GM12878 (cell line): ENCODE measurements around the gene CFLAR. TPM values are rescaled to one million over a fixed set of nuclear protein-coding genes. Genes with fewer than 3 reads are reported as not detected.
"Not testable (repeated sequence)": the region's sequence is repeated elsewhere in the genome, so short reads cannot be mapped to it uniquely, and the experiment has no call there.

Experiments
- ATAC-seq: fragments of 200-7000 bp; cut with Tn5 transposase; 3 replicates; pipeline ENCODE4 v1.9.1; 2020; ENCODE audit warnings: mild to moderate bottlenecking, moderate library complexity
- BruUV-seq: library from RNA; stranded (reverse); fragments of 400-500 nt; replicated peaks from 2 replicates; lab custom pipeline; 2021; lab: Mats Ljungman, UMichigan
- CTCF ChIA-PET: fragments of 300-600 bp; sonication (Branson Sonifier 250); formaldehyde crosslinking; extraction: SDS; loops from one replicate; lab custom pipeline; 2021; ENCODE audit warnings: inconsistent platforms; lab: Yijun Ruan, JAX
- POLR2A ChIA-PET: fragments of 350-600 bp; formaldehyde crosslinking; extraction: SDS; loops from one replicate; lab custom pipeline; 2021; ENCODE audit warnings: inconsistent platforms; lab: Charles Lee
- RAD21 ChIA-PET: fragments of 300-600 bp; sonication (Branson Sonifier 250); formaldehyde crosslinking; loops from one replicate; lab custom pipeline; 2023; ENCODE audit warnings: antibody characterized with exemption; ENCODE audit not compliant: unreplicated experiment; lab: Charles Lee
- SMC1A ChIA-PET: fragments of 300-600 bp; sonication (Branson Sonifier 250); formaldehyde crosslinking; loops from one replicate; lab custom pipeline; 2023; ENCODE audit not compliant: unreplicated experiment, uncharacterized antibody; lab: Charles Lee
- DNase-seq: peaks from one replicate; pipeline ENCODE4 v3.0.0-alpha.2; 2011; ENCODE audit warnings: low read depth, low spot score
- FAIRE-seq: peaks from 3 replicates; lab custom pipeline; 2011; peaks lifted over from hg19 to GRCh38; lab: Jason Lieb, UNC
- H2AFZ ChIP-seq: 2 replicates; pipeline ENCODE4 v1.6.0; 2011; ENCODE audit warnings: low read depth, low read length, control low read depth; ENCODE audit not compliant: control insufficient read depth
- H3K27ac ChIP-seq: 2 replicates; pipeline ENCODE4 v1.5.1; 2011; ENCODE audit warnings: control low read depth; ENCODE audit not compliant: control insufficient read depth, insufficient read depth
- H3K27me3 ChIP-seq, 2 experiments: replicated peaks in 1 of 2; 2 replicates each; pipeline versions ENCODE4 v1.6.0 to v1.6.1; 2011; ENCODE audit warnings: low read length in 1 of 2; ENCODE audit not compliant: control insufficient read depth in 2 of 2, insufficient read depth in 2 of 2
- H3K36me3 ChIP-seq, 2 experiments: 2 replicates each; pipeline ENCODE4 v1.5.1; 2011; ENCODE audit warnings: low read length in 1 of 2; ENCODE audit not compliant: control insufficient read depth in 2 of 2, insufficient read depth in 2 of 2
- H3K4me1 ChIP-seq: 2 replicates; pipeline ENCODE4 v1.6.1; 2011; ENCODE audit warnings: mild to moderate bottlenecking, low read length, moderate library complexity, mixed read lengths; ENCODE audit not compliant: control insufficient read depth, insufficient read depth
- H3K4me2 ChIP-seq: 2 replicates; pipeline ENCODE4 v1.6.0; 2011; ENCODE audit warnings: control low read depth; ENCODE audit not compliant: control insufficient read depth, insufficient read depth
- H3K4me3 ChIP-seq: fragments of 200-600 bp; sonication (generic); 2 replicates; pipeline ENCODE4 v1.5.1; 2016
- H3K79me2 ChIP-seq: 2 replicates; pipeline ENCODE4 v1.6.0; 2011; ENCODE audit warnings: low read length; ENCODE audit not compliant: control insufficient read depth, insufficient read depth
- H3K9ac ChIP-seq: 2 replicates; pipeline ENCODE4 v1.8.0; 2011; ENCODE audit warnings: low read length, control low read depth, mixed read lengths; ENCODE audit not compliant: control insufficient read depth, insufficient read depth
- H3K9me3 ChIP-seq: replicated peaks from 3 replicates; pipeline ENCODE4 v1.5.1; 2011; ENCODE audit warnings: mild to moderate bottlenecking, low read length; ENCODE audit not compliant: control insufficient read depth, insufficient read depth
- H4K20me1 ChIP-seq: 2 replicates; pipeline ENCODE4 v1.6.0; 2011; ENCODE audit not compliant: control insufficient read depth, insufficient read depth
- BHLHE40 ChIP-seq, 2 experiments: fragments of 450-650 bp in 1 of 2; IDR thresholded peaks; 2 replicates each; pipeline ENCODE4 v1.6.1; 2011 to 2017; ENCODE audit warnings: low read depth in 2 of 2, borderline replicate concordance in 1 of 2, improper control_type of control experiment in 1 of 2, low read length in 1 of 2, mild to moderate bottlenecking in 1 of 2
- CREM ChIP-seq: IDR thresholded peaks from 2 replicates; pipeline ENCODE4 v1.6.1; 2014; ENCODE audit warnings: antibody characterized with exemption, low read depth
- IKZF2 ChIP-seq, 2 experiments: fragments of 450-650 bp; IDR thresholded peaks; 2 replicates each; pipeline ENCODE4 v1.6.1; 2017; ENCODE audit warnings: mild to moderate bottlenecking in 2 of 2, moderate library complexity in 2 of 2
- PAX5 ChIP-seq: IDR thresholded peaks from 2 replicates; pipeline ENCODE4 v1.6.1; 2011; ENCODE audit warnings: low read depth, low read length, borderline replicate concordance
- RAD21 ChIP-seq: IDR thresholded peaks from 2 replicates; pipeline ENCODE4 v1.6.1; 2011; ENCODE audit warnings: mild to moderate bottlenecking, low read depth, low read length, moderate library complexity; ENCODE audit not compliant: insufficient read depth
- SIX5 ChIP-seq: IDR thresholded peaks from 2 replicates; pipeline ENCODE4 v1.6.1; 2011; ENCODE audit warnings: mild to moderate bottlenecking, low read depth, low read length, moderate library complexity; ENCODE audit not compliant: severe bottlenecking
- ZNF274 ChIP-seq: IDR thresholded peaks from one replicate; pipeline ENCODE4 v1.8.0; 2011; ENCODE audit not compliant: insufficient read length, insufficient read depth
- ZZZ3 ChIP-seq: IDR thresholded peaks from 2 replicates; pipeline ENCODE4 v1.6.1; 2011; ENCODE audit warnings: low read depth; ENCODE audit not compliant: control insufficient read depth, insufficient read length
- WGBS: methylation state at CpG from one replicate; pipeline ENCODE4 v1.1.6; 2016; ENCODE audit warnings: low lambda C conversion rate; ENCODE audit not compliant: insufficient replicate concordance, insufficient coverage; ENCODE audit errors: missing lambda C conversion rate; 5-methylcytosine and 5-hydroxymethylcytosine counted together
- in situ Hi-C: fragments of 300-500 bp; cut with MboI; formaldehyde crosslinking; loops from 9 replicates; pipeline ENCODE4 v1.14.3; 2018; ENCODE audit warnings: mixed read lengths
- intact Hi-C: fragments of 100-400 bp; cut with micrococcal nuclease; formaldehyde crosslinking; loops from one replicate; pipeline ENCODE4 v1.14.2; 2022; ENCODE audit not compliant: unreplicated experiment
- polyA plus RNA-seq, 11 experiments: library from polyadenylated mRNA; depleted of rRNA in 4 of 11; unstranded in 6 of 11; stranded (reverse) in 5 of 11; fragments of >200 nt; fragmentation: Nextera tagmentation in 4 of 11; fragmentation: Illumina TruSeq in 1 of 11; extraction: Ambion mirVana in 4 of 11; extraction: Trizol in 1 of 11; gene quantifications; 1 replicate in 1 of 11; 2 replicates in 10 of 11; pipeline versions ENCODE4 v1.2.1 to v1.2.3, GENCODE V29; 2011 to 2016; ENCODE audit warnings: inconsistent platforms in 2 of 11, missing spikeins in 2 of 11, low read depth in 1 of 11
- total RNA-seq, 4 experiments: library from RNA; depleted of rRNA in 3 of 4; stranded (reverse); fragments of >200 nt in 3 of 4; fragmentation: Illumina TruSeq in 1 of 4; extraction: Trizol in 1 of 4; gene quantifications; 2 replicates each; pipeline versions ENCODE4 v1.2.1 to v1.2.3, GENCODE V29; 2013 to 2021
- TF ChIP-seq, protein P1 (sequence below): fragments of 450-650 bp; IDR thresholded peaks from 2 replicates; pipeline ENCODE4 v1.6.1; 2017; ENCODE audit warnings: low read depth, mild to moderate bottlenecking, moderate library complexity

CFLAR gene
- total and polyA plus RNA-seq, 10 of the 15 experiments (the other 5 are each of a cell fraction or from before 2014, with no cell fraction given): 80.6 to 181 (median 101) TPM

DNA sequence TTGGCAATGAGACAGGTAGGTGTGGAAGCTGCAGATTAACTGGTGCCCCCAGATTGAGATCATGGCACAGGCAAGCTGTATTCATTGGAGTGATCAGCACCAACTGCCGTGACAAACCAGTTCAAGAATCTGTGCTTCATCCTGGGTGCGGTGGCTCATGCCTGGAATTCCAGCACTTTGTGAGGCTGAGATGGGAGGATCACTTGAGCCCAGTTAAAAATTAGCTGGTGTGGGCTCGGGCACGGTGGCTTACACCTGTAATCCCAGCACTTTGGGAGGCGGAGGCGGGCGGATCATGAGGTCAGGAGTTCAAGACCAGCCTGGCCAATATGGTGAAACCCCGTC, 33.8 kb downstream of the CFLAR start:
- peaks cover 12 to 30% of the 10 kb centered on the region in 2 experiments for H3K36me3 ChIP-seq
- peaks cover 11% of the 10 kb centered on the region for H3K79me2 ChIP-seq
- H3K9me3 ChIP-seq, H4K20me1 ChIP-seq, in situ Hi-C loops, DNase-seq, H3K4me2 ChIP-seq, ATAC-seq, BruUV-seq, H2AFZ ChIP-seq, intact Hi-C loops, H3K27ac ChIP-seq, H3K9ac ChIP-seq, H3K4me1 ChIP-seq, H3K4me3 ChIP-seq, H3K27me3 ChIP-seq, FAIRE-seq: not testable (repeated sequence)
- ChIA-PET CTCF (interaction anchor here (1.0 to 2.1 kb wide), 3 partner anchors 8 to 187 kb away, joined by 4 to 10 read pairs (median 4); partner anchors contain the start of gene ORC2), RAD21 (interaction anchor here (0.6 to 1.6 kb wide), 2 partner anchors 18 to 19 kb away, joined by 3 to 8 read pairs; no protein-coding TSS in a partner anchor), POLR2A (interaction anchor here (1.0 to 1.4 kb wide), 2 partner anchors 14 to 186 kb away, joined by 3 read pairs; partner anchors contain the start of gene ORC2), SMC1A (interaction anchor here (1.0 to 1.5 kb wide), 2 partner anchors 8 to 82 kb away, joined by 3 to 4 read pairs; no protein-coding TSS in a partner anchor)
- 92% methylated on average over 8 of the region's 8 CpGs for WGBS

DNA sequence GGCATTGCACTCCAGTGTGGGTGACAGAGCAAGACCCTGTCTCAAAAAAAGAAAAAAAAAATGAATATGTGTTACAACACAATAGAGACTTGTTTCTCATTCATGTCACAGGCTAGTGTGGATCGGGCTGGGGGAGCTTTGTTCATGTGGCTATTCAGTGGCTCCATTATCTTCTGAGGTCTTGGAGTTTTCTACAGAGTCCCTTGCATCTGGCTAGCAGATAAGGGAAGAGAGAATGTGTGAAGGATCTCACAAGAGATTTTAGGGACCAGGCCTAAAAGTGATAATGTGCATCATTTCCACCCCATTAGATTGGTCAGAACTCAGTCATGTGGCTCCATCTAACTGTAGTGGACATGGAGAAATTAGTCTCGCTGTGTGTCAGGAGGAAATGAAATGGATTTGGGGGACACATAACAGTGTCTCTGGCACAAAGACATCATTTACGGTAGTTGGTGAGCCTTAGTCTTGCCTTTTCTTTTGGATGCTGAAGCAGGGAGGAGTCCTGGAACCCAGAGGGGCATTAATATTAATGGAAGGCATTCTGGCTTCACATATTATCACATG, 34.6 kb downstream of the CFLAR start:
- intact Hi-C loops (no loop called here), in situ Hi-C loops (no loop called here)
- Histone ChIP-seq H2AFZ (no peak overlapping the region), H3K36me3 (peaks cover 12 to 23% of the 10 kb centered on the region in 2 experiments), H3K27me3 (no peaks in the 10 kb centered on the region), H3K4me1 (peaks cover 10% of the 10 kb centered on the region; the same call in 1 of the 2 replicates), H3K4me2 (peak overlapping the region; percentile 26), H3K9me3 (no peaks in the 10 kb centered on the region), H3K4me3 (0 out of 2 replicates have a peak overlapping the region, but pooled peaks have one; percentile 2), H4K20me1 (no peaks in the 10 kb centered on the region), H3K27ac (no peak overlapping the region), H3K9ac (no peak overlapping the region), H3K79me2 (peaks cover 11% of the 10 kb centered on the region)
- DNase-seq (no peak), ATAC-seq (no peak; the same call in 2 of the 3 replicates), FAIRE-seq (no peak)
- 97% methylated on average over 3 of the region's 3 CpGs for WGBS
- BruUV-seq: TSS peak; percentile 5
- TF ChIP-seq ZZZ3 (no peak), SIX5 (no peak), ZNF274 (no peak), PAX5 (no peak), BHLHE40 (IDR thresholded peaks at IDR 0.05; ENCODE audit: borderline replicate concordance in 1 of 2, low read depth in 2 of 2, low read length in 1 of 2) (no peak), IKZF2 (IDR thresholded peaks at IDR 0.05) (no peak), CREM (no peak), RAD21 (no peak)
- TF ChIP-seq, protein P1, sequence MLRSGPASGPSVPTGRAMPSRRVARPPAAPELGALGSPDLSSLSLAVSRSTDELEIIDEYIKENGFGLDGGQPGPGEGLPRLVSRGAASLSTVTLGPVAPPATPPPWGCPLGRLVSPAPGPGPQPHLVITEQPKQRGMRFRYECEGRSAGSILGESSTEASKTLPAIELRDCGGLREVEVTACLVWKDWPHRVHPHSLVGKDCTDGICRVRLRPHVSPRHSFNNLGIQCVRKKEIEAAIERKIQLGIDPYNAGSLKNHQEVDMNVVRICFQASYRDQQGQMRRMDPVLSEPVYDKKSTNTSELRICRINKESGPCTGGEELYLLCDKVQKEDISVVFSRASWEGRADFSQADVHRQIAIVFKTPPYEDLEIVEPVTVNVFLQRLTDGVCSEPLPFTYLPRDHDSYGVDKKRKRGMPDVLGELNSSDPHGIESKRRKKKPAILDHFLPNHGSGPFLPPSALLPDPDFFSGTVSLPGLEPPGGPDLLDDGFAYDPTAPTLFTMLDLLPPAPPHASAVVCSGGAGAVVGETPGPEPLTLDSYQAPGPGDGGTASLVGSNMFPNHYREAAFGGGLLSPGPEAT: no peak
- POLR2A ChIA-PET: interaction anchor here (0.6 to 1.5 kb wide), 8 partner anchors 13 to 187 kb away, joined by 3 to 6 read pairs (median 3); partner anchors contain the start of gene ORC2
- SMC1A ChIA-PET: interaction anchor here (0.7 to 1.5 kb wide), 9 partner anchors 7 to 245 kb away, joined by 3 to 6 read pairs (median 4); partner anchors contain the start of gene CFLAR
- RAD21 ChIA-PET: interaction anchor here (0.6 to 1.5 kb wide), 8 partner anchors 18 to 82 kb away, joined by 3 to 5 read pairs (median 4); no protein-coding TSS in a partner anchor
- CTCF ChIA-PET: interaction anchor here (0.6 to 1.6 kb wide), 5 partner anchors 9 to 187 kb away, joined by 3 to 9 read pairs (median 4); partner anchors contain the start of gene ORC2
